Measurements from ENCODE around the gene ZNF420.
"Not testable (repeated sequence)": the region's sequence is repeated elsewhere in the genome, so short reads cannot be mapped to it uniquely, and the experiment has no call there.

Gene ZNF420

GRCh38 chr19:37056776-37057175 is 21.5 kb upstream of the ZNF420 start:
- no peaks in the 10 kb centered on the region for H3F3A ChIP-seq (ENCODE audit: insufficient read depth, low read length)
- H3K4me3 ChIP-seq (ENCODE audit: low read depth, low read length, poor library complexity, severe bottlenecking) = no peak overlapping the region
- H2AFZ ChIP-seq (ENCODE audit: low read length) = no peak overlapping the region
- no peaks in the 10 kb centered on the region for H4K20me1 ChIP-seq (ENCODE audit: insufficient read depth, low read length)
- H3K79me2 ChIP-seq (ENCODE audit: insufficient read depth, low read length) = no peaks in the 10 kb centered on the region
- H3K9me3 ChIP-seq (ENCODE audit: low read length) = no peaks in the 10 kb centered on the region
- H3K27me3 ChIP-seq (ENCODE audit: insufficient read depth, low read length) = no peaks in the 10 kb centered on the region
- TF ChIP-seq EZH2 (IDR thresholded peaks at IDR 0.05; ENCODE audit: borderline replicate concordance, low read length) (no peak), CTCF (IDR thresholded peaks at IDR 0.05; ENCODE audit: low read length) (no peak)
- no peak overlapping the region for H3K4me2 ChIP-seq (ENCODE audit: low read length)
- H3K27ac ChIP-seq (ENCODE audit: low read depth, low read length, poor library complexity, severe bottlenecking) = no peak overlapping the region
- no peaks in the 10 kb centered on the region for H3K4me1 ChIP-seq (ENCODE audit: insufficient read depth, low read length, severe bottlenecking)
- H3K9ac ChIP-seq (ENCODE audit: low read length) = no peak overlapping the region
- H3K9me2 ChIP-seq (ENCODE audit: low read depth, low read length) = no peaks in the 10 kb centered on the region
- no peaks in the 10 kb centered on the region for H3K36me3 ChIP-seq (ENCODE audit: insufficient read depth, low read length)

- H3F3A ChIP-seq (ENCODE audit: insufficient read depth, low read length) = no peaks in the 10 kb centered on the region
- TF ChIP-seq EZH2 (IDR thresholded peaks at IDR 0.05; ENCODE audit: borderline replicate concordance, low read length) (no peak), CTCF (IDR thresholded peaks at IDR 0.05; ENCODE audit: low read length) (no peak)
- no peaks in the 10 kb centered on the region for H3K36me3 ChIP-seq (ENCODE audit: insufficient read depth, low read length)
- no peaks in the 10 kb centered on the region for H3K4me1 ChIP-seq (ENCODE audit: insufficient read depth, low read length, severe bottlenecking)
- no peaks in the 10 kb centered on the region for H4K20me1 ChIP-seq (ENCODE audit: insufficient read depth, low read length)
- no peak overlapping the region for H3K4me2 ChIP-seq (ENCODE audit: low read length)
- no peak overlapping the region for H3K4me3 ChIP-seq (ENCODE audit: low read depth, low read length, poor library complexity, severe bottlenecking)
- no peak overlapping the region for H2AFZ ChIP-seq (ENCODE audit: low read length)
- H3K79me2 ChIP-seq (ENCODE audit: insufficient read depth, low read length) = no peaks in the 10 kb centered on the region
- no peaks in the 10 kb centered on the region for H3K27me3 ChIP-seq (ENCODE audit: insufficient read depth, low read length)
- H3K9me2 ChIP-seq (ENCODE audit: low read depth, low read length) = no peaks in the 10 kb centered on the region
- no peak overlapping the region for H3K9ac ChIP-seq (ENCODE audit: low read length)
- no peak overlapping the region for H3K27ac ChIP-seq (ENCODE audit: low read depth, low read length, poor library complexity, severe bottlenecking)
- no peaks in the 10 kb centered on the region for H3K9me3 ChIP-seq (ENCODE audit: low read length)
Observed at GRCh38 chr19:37059142-37059541, 19.1 kb upstream of the ZNF420 start.

GRCh38 chr19:37064886-37065285 is 13.3 kb upstream of the ZNF420 start:
- not testable (repeated sequence) for H3K9me3 ChIP-seq (ENCODE audit: low read length); H3K4me3 ChIP-seq (ENCODE audit: low read depth, low read length, poor library complexity, severe bottlenecking); H3K9ac ChIP-seq (ENCODE audit: low read length); H3K79me2 ChIP-seq (ENCODE audit: insufficient read depth, low read length); H4K20me1 ChIP-seq (ENCODE audit: insufficient read depth, low read length); H3K4me1 ChIP-seq (ENCODE audit: insufficient read depth, low read length, severe bottlenecking); H3K4me2 ChIP-seq (ENCODE audit: low read length); H2AFZ ChIP-seq (ENCODE audit: low read length); H3F3A ChIP-seq (ENCODE audit: insufficient read depth, low read length); H3K9me2 ChIP-seq (ENCODE audit: low read depth, low read length); H3K27me3 ChIP-seq (ENCODE audit: insufficient read depth, low read length); H3K36me3 ChIP-seq (ENCODE audit: insufficient read depth, low read length); H3K27ac ChIP-seq (ENCODE audit: low read depth, low read length, poor library complexity, severe bottlenecking)

- no peaks in the 10 kb centered on the region for H3F3A ChIP-seq (ENCODE audit: insufficient read depth, low read length)
- H3K4me2 ChIP-seq (ENCODE audit: low read length) = no peak overlapping the region
- H4K20me1 ChIP-seq (ENCODE audit: insufficient read depth, low read length) = no peaks in the 10 kb centered on the region
- peaks cover 8% of the 10 kb centered on the region for H3K79me2 ChIP-seq (ENCODE audit: insufficient read depth, low read length)
- H3K9me3 ChIP-seq (ENCODE audit: low read length) = peaks cover 14% of the 10 kb centered on the region; the same call in 1 of the 2 replicates
- H3K4me1 ChIP-seq (ENCODE audit: insufficient read depth, low read length, severe bottlenecking) = peaks cover 12% of the 10 kb centered on the region
- no peaks in the 10 kb centered on the region for H3K36me3 ChIP-seq (ENCODE audit: insufficient read depth, low read length)
- H3K27me3 ChIP-seq (ENCODE audit: insufficient read depth, low read length) = no peaks in the 10 kb centered on the region
- TF ChIP-seq CTCF (IDR thresholded peaks at IDR 0.05; ENCODE audit: low read length) (no peak), EZH2 (IDR thresholded peaks at IDR 0.05; ENCODE audit: borderline replicate concordance, low read length) (no peak)
- no peak overlapping the region for H3K4me3 ChIP-seq (ENCODE audit: low read depth, low read length, poor library complexity, severe bottlenecking)
- no peak overlapping the region for H3K27ac ChIP-seq (ENCODE audit: low read depth, low read length, poor library complexity, severe bottlenecking)
- H2AFZ ChIP-seq (ENCODE audit: low read length) = no peak overlapping the region
- no peaks in the 10 kb centered on the region for H3K9me2 ChIP-seq (ENCODE audit: low read depth, low read length)
- H3K9ac ChIP-seq (ENCODE audit: low read length) = no peak overlapping the region
Observed at GRCh38 chr19:37074111-37074510, 4.1 kb upstream of the ZNF420 start.

All from OCI-LY1 (cell line).